ENCODE measurements around the gene SEMA4B. TPM values are rescaled to one million over a fixed set of nuclear protein-coding genes. Genes with fewer than 3 reads are reported as not detected.
"Not testable (repeated sequence)": the region's sequence is repeated elsewhere in the genome, so short reads cannot be mapped to it uniquely, and the experiment has no call there.

Gene SEMA4B
- total RNA-seq, 1 donor from 2014 or later: 41.9 TPM

DNA sequence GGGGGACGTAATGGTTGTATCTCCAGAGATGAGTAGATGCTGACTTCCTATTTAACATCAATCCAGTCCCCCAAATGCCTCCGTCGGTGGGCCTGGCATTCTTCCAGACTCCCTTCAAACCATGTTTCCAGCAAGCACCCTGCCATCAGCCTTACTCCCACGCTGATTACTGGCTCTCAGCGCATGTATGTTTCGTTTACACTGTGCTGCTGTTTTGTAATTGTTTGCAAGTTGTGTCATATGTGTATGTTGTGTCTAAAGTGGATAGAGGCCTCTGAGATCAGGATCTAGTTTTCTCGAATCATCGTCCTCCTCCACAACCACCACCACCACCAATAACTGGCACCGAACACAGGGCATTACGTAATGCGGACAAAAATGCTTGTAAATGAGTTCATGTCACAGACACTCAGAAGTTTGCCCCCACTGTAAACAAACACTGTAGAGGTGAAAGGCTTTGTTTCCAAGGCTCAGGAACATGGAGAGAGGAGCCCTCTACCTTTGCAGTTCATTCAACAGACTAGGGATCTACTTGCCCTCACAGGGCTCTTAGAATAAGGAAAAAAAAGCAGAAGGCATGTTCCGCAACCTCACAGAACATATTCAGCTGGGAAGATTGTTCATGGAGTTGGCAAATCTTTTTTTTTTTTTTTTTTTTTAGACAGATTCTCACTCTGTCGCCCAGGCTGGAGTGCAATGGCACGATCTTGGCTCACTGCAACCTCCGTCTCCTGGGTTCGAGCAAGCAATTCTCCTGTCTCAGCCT is 46.1 kb upstream of the SEMA4B start:
- Mint-ChIP-seq H3K36me3 (ENCODE audit: insufficient read depth) (no peaks in the 10 kb centered on the region), H3K4me1 (ENCODE audit: low read depth) (peaks cover 18% of the 10 kb centered on the region), H3K27me3 (no peaks in the 10 kb centered on the region), H3K27ac (no peak overlapping the region), H3K9me3 (ENCODE audit: low read depth) (no peaks in the 10 kb centered on the region), H3K4me3 (ENCODE audit: low read depth) (no peak overlapping the region)
- TF ChIP-seq, protein P1, sequence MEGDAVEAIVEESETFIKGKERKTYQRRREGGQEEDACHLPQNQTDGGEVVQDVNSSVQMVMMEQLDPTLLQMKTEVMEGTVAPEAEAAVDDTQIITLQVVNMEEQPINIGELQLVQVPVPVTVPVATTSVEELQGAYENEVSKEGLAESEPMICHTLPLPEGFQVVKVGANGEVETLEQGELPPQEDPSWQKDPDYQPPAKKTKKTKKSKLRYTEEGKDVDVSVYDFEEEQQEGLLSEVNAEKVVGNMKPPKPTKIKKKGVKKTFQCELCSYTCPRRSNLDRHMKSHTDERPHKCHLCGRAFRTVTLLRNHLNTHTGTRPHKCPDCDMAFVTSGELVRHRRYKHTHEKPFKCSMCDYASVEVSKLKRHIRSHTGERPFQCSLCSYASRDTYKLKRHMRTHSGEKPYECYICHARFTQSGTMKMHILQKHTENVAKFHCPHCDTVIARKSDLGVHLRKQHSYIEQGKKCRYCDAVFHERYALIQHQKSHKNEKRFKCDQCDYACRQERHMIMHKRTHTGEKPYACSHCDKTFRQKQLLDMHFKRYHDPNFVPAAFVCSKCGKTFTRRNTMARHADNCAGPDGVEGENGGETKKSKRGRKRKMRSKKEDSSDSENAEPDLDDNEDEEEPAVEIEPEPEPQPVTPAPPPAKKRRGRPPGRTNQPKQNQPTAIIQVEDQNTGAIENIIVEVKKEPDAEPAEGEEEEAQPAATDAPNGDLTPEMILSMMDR (IDR thresholded peaks at IDR 0.05; ENCODE audit: unreplicated experiment): no peak
- DNase-seq (ENCODE audit: low spot score, unreplicated experiment): no peak

DNA sequence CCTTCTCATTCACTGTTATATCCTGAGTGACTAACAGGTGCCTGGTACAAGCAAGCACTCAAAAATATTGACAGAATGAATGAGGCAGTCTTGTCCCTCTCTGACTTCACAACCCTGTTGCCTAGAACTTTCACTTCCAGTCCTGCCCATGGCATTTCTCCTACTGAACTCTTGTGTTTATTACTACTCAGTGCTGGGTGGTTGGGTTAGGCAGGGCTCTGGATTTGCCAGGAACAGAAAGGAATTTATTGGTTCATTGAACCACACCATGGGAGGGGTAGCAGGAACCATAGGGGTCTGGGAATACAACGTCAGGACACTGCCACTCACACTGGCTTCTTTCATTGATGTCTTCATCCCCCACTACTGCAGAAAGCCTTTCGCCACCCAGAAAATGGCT is 41.9 kb upstream of the SEMA4B start:
- H3K36me3 Mint-ChIP-seq (ENCODE audit: insufficient read depth): no peaks in the 10 kb centered on the region

DNA sequence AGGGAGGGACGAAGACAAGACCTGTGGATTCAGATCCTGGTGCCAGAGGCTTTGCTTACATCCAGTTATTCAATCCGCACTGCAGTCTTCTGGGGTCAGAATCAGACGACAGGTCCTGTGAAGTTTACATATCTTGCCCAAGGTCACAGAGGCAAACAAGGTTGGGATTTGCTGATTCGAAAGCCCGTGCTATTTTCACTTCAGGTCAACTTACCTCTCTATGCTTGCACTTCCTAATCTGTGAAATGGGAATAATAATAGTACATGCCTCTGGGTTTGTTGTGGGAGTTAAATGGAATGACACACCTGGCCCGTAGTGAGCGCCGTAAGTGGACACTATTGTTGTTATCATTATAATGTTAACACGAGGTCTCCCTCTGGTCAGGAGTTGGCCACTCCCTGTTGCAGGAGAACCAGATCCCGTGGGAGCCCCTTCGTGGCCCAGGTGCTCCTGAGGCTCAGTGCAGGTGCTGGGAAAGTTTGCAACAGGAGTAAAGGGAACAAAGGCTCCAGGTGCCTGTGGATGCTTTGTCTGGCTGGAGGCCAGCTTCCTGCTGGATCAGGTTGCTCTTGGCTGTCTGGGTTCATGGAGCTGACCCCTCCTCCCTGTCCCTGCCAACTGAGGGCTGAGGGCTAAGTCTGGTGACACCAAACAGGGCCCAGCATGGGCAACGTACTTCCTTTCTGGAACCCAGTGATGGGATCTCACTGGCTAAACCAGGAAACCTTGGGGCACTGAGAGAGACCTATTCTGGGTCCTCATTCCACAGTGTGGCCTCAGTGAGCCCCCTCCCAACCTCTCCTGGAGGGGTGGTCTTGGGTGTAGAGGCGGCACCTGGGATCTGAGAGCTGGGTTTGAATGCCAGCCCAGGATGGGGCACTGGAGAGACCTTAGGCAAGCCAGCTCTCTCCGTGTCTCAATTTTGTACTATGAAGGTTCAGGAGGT is 40.1 kb upstream of the SEMA4B start:
- Mint-ChIP-seq H3K9me3 (ENCODE audit: low read depth) (no peaks in the 10 kb centered on the region), H3K36me3 (ENCODE audit: insufficient read depth) (no peaks in the 10 kb centered on the region), H3K27ac (peak overlapping the region; percentile 49), H3K27me3 (no peaks in the 10 kb centered on the region), H3K4me3 (ENCODE audit: low read depth) (no peak overlapping the region), H3K4me1 (ENCODE audit: low read depth) (peaks cover 21% of the 10 kb centered on the region)
- no peak for DNase-seq (ENCODE audit: low spot score, unreplicated experiment)
- TF ChIP-seq, protein P1 (IDR thresholded peaks at IDR 0.05; ENCODE audit: unreplicated experiment): no peak

More for the DNA sequence above, 41.9 kb upstream of the SEMA4B start:
- TF ChIP-seq, protein P1 (IDR thresholded peaks at IDR 0.05; ENCODE audit: unreplicated experiment): no peak
- Mint-ChIP-seq H3K9me3 (ENCODE audit: low read depth) (no peaks in the 10 kb centered on the region), H3K27me3 (no peaks in the 10 kb centered on the region), H3K4me3 (ENCODE audit: low read depth) (no peak overlapping the region), H3K27ac (no peak overlapping the region), H3K4me1 (ENCODE audit: low read depth) (peaks cover 19% of the 10 kb centered on the region)
- no peak for DNase-seq (ENCODE audit: low spot score, unreplicated experiment)

DNA sequence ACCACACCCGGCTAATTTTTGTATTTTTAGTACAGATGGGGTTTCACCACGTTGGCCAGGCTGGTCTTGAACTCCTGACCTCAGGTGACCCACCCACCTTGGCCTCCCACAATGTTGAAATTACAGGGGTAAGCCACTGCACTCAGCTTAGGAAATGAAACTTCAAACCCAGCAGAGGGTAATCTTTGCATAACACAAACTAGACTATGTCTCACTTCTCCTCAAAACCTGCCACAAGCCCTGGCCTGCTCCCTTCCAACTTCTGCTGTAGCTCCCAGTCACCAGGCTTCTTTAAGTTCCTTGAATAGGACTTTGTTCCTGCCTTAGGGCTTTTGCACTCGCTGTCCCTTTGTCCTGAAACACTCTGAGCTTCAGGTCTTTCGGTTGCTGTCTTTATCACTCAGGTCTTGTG is 39.2 kb upstream of the SEMA4B start:
- no peaks in the 10 kb centered on the region for H3K36me3 Mint-ChIP-seq (ENCODE audit: insufficient read depth)
- no peaks in the 10 kb centered on the region for H3K9me3 Mint-ChIP-seq (ENCODE audit: low read depth)
- no peak for DNase-seq (ENCODE audit: low spot score, unreplicated experiment)
- peak overlapping the region; percentile 59 for H3K27ac Mint-ChIP-seq
- no peak overlapping the region for H3K4me3 Mint-ChIP-seq (ENCODE audit: low read depth)
- H3K27me3 Mint-ChIP-seq: no peaks in the 10 kb centered on the region
- TF ChIP-seq, protein P1 (IDR thresholded peaks at IDR 0.05; ENCODE audit: unreplicated experiment): no peak
- peaks cover 22% of the 10 kb centered on the region for H3K4me1 Mint-ChIP-seq (ENCODE audit: low read depth)

DNA sequence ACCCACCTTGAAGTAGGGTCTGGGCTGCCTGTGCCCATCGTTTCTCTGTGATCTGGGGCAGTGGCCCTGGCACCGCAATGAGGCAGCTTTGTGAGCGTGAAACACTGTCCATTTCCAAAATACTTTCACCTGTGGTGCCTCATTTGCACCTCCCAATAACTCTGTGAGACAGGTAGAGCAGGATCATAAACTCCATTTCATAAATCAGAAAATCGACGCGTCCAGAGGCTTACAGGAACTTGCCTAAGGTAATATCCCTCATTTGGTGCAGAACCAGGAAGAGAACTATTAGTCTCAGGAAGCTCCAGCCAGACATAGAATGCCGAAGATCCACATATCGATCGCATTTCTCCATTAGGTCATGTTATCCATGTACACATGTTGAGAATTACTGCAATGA is 38.2 kb upstream of the SEMA4B start:
- H3K27me3 Mint-ChIP-seq: no peaks in the 10 kb centered on the region
- TF ChIP-seq, protein P1 (IDR thresholded peaks at IDR 0.05; ENCODE audit: unreplicated experiment): no peak
- no peak overlapping the region for H3K27ac Mint-ChIP-seq
- no peak overlapping the region for H3K4me3 Mint-ChIP-seq (ENCODE audit: low read depth)
- H3K36me3 Mint-ChIP-seq (ENCODE audit: insufficient read depth): no peaks in the 10 kb centered on the region
- no peak for DNase-seq (ENCODE audit: low spot score, unreplicated experiment)
- no peaks in the 10 kb centered on the region for H3K9me3 Mint-ChIP-seq (ENCODE audit: low read depth)
- H3K4me1 Mint-ChIP-seq (ENCODE audit: low read depth): peaks cover 21% of the 10 kb centered on the region

DNA sequence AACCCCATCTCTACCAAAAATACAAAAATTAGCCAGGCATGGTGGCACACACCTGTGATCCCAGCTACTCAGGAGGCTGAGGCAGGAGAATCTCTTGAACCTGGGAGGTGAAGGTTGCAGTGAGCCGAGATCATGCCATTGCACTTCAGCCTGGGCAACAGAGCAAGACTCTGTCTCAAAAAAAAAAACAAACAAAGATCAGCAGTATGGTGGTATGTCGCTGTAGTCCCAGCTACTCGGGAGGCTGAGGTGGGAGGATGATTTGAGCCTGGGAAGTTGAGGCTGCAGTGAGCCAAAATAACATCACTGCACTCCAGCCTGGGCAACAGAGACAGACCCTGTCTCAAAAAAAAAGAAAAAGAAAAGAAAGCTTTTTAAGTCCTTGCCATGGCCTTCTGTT is 36.9 kb upstream of the SEMA4B start:
- DNase-seq (ENCODE audit: low spot score, unreplicated experiment); H3K4me3 Mint-ChIP-seq (ENCODE audit: low read depth); H3K27ac Mint-ChIP-seq; H3K36me3 Mint-ChIP-seq (ENCODE audit: insufficient read depth); H3K27me3 Mint-ChIP-seq; H3K9me3 Mint-ChIP-seq (ENCODE audit: low read depth): not testable (repeated sequence)
- H3K4me1 Mint-ChIP-seq (ENCODE audit: low read depth): peaks cover 16% of the 10 kb centered on the region

All from progenitor cell of endocrine pancreas (in vitro differentiated cells).